ENCODE data around the gene S100P.

DNA sequence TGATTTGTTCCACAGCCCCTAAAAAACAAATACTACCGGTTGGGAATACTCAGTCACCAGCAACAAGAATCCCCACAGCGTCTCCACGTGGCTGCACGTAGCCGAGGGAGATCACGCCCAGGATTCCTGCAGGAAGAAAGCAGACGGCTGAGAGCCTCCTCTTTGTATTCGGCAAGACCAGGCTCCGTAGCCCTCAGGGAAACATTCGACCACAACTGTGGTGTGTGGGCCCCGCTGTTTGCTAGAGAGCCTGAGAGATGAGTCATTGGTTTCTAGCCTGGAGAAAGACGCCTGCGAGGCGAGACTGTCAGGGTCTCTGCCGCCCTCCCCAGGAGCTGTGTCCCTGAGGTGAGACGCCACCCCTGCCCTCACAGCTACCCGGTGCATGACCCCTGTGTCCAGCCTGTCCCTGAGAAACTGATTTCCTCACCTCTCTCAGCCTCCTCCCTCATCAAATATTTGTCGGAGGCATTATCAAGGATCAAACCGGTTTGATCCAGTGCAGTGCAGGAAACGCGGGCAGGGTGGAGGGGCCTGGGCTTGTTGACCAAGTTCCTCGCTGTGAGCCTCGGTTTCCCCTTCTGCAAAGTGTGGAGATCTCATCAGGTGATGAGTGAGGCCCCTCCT lies 4.7 kb upstream of the S100P start:
- TF ChIP-seq, protein P1, sequence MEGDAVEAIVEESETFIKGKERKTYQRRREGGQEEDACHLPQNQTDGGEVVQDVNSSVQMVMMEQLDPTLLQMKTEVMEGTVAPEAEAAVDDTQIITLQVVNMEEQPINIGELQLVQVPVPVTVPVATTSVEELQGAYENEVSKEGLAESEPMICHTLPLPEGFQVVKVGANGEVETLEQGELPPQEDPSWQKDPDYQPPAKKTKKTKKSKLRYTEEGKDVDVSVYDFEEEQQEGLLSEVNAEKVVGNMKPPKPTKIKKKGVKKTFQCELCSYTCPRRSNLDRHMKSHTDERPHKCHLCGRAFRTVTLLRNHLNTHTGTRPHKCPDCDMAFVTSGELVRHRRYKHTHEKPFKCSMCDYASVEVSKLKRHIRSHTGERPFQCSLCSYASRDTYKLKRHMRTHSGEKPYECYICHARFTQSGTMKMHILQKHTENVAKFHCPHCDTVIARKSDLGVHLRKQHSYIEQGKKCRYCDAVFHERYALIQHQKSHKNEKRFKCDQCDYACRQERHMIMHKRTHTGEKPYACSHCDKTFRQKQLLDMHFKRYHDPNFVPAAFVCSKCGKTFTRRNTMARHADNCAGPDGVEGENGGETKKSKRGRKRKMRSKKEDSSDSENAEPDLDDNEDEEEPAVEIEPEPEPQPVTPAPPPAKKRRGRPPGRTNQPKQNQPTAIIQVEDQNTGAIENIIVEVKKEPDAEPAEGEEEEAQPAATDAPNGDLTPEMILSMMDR (conservative IDR thresholded peaks at IDR 0.05 in 1 of 2, IDR thresholded peaks at IDR 0.05 in 1 of 2; ENCODE audit: extremely low read depth in 1 of 2, insufficient read depth in 1 of 2, low read depth in 1 of 2, low read length in 2 of 2) = peak in 1 of 2 donors; percentile 25
- no peak for TF ChIP-seq EZH2 (IDR thresholded peaks at IDR 0.05; ENCODE audit: borderline replicate concordance, low read length)

All from mammary epithelial cell (primary cell).